ENCODE data around the gene DRGX.
A peak's percentile ranks its signal among the peaks of the same experiment; 100 is the strongest.

Gene DRGX

GRCh38 chr10:49367600-49367999 is 28.3 kb downstream of the DRGX start:
- TF ChIP-seq, protein P1, sequence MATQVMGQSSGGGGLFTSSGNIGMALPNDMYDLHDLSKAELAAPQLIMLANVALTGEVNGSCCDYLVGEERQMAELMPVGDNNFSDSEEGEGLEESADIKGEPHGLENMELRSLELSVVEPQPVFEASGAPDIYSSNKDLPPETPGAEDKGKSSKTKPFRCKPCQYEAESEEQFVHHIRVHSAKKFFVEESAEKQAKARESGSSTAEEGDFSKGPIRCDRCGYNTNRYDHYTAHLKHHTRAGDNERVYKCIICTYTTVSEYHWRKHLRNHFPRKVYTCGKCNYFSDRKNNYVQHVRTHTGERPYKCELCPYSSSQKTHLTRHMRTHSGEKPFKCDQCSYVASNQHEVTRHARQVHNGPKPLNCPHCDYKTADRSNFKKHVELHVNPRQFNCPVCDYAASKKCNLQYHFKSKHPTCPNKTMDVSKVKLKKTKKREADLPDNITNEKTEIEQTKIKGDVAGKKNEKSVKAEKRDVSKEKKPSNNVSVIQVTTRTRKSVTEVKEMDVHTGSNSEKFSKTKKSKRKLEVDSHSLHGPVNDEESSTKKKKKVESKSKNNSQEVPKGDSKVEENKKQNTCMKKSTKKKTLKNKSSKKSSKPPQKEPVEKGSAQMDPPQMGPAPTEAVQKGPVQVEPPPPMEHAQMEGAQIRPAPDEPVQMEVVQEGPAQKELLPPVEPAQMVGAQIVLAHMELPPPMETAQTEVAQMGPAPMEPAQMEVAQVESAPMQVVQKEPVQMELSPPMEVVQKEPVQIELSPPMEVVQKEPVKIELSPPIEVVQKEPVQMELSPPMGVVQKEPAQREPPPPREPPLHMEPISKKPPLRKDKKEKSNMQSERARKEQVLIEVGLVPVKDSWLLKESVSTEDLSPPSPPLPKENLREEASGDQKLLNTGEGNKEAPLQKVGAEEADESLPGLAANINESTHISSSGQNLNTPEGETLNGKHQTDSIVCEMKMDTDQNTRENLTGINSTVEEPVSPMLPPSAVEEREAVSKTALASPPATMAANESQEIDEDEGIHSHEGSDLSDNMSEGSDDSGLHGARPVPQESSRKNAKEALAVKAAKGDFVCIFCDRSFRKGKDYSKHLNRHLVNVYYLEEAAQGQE (tag by site-specific recombination; IDR thresholded peaks at IDR 0.05) = peak; percentile 93
- no peak for TF ChIP-seq ZBTB20 (tag by site-specific recombination; IDR thresholded peaks at IDR 0.05)
- POLR2A ChIA-PET = no interaction called here
- no peak overlapping the region for H3K4me3 ChIP-seq (ENCODE audit: low read depth, low read length)
- CTCF ChIA-PET = interaction anchor here (0.5 to 1.1 kb wide), 2 partner anchors 24 to 40 kb away, joined by 4 read pairs; no protein-coding TSS in a partner anchor
- no peaks in the 10 kb centered on the region for H3K4me1 ChIP-seq (ENCODE audit: control insufficient read depth, insufficient read depth, low read length)
- no peaks in the 10 kb centered on the region for H3K36me3 ChIP-seq (ENCODE audit: control insufficient read depth in 2 of 2, insufficient read depth in 1 of 2, low read length in 2 of 2)
- no peak overlapping the region for H3K27ac ChIP-seq (ENCODE audit: extremely low read depth, low read depth, low read length)
- H3K9me3 ChIP-seq (ENCODE audit: control insufficient read depth, insufficient read depth, low read depth, low read length) = no peaks in the 10 kb centered on the region

DNA sequence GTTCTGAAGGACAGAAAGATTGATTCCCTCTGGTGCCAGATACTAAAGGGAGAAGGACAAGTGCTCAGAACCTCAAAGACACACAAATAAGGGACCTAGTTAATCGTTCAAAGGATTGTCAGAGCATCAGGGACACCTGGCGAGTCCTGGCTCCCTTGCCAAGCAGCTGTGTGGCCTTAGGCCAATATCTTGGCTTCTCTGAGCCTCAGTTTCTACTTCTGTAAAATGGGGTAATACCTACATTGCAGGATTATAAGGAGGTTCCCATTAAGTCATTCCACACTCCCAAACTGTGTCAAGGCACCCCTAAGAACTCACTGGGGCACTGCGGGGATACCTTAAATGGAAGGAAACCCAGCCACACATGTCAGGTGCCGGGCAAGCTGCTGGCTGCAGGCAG is 29.4 kb downstream of the DRGX start:
- H3K4me3 ChIP-seq (ENCODE audit: low read depth, low read length) = no peak overlapping the region
- H3K36me3 ChIP-seq (ENCODE audit: control insufficient read depth in 2 of 2, insufficient read depth in 1 of 2, low read length in 2 of 2) = no peaks in the 10 kb centered on the region
- H3K27ac ChIP-seq (ENCODE audit: extremely low read depth, low read depth, low read length) = no peak overlapping the region
- no peaks in the 10 kb centered on the region for H3K9me3 ChIP-seq (ENCODE audit: control insufficient read depth, insufficient read depth, low read depth, low read length)
- no peaks in the 10 kb centered on the region for H3K4me1 ChIP-seq (ENCODE audit: control insufficient read depth, insufficient read depth, low read length)
- ChIA-PET POLR2A (no interaction called here), CTCF (no interaction called here)
- TF ChIP-seq PRDM2 (tag by site-specific recombination; IDR thresholded peaks at IDR 0.05; ENCODE audit: borderline replicate concordance) (no peak), OSR2 (tag by site-specific recombination; IDR thresholded peaks at IDR 0.05) (no peak), ZBTB10 (tag by site-specific recombination; IDR thresholded peaks at IDR 0.05) (no peak), PRDM4 (tag by site-specific recombination; IDR thresholded peaks at IDR 0.05) (no peak), GLI2 (tag by site-specific recombination; IDR thresholded peaks at IDR 0.05; ENCODE audit: borderline replicate concordance, low read depth) (no peak), ZNF146 (tag by site-specific recombination; IDR thresholded peaks at IDR 0.05) (no peak), ZNF768 (tag by site-specific recombination; IDR thresholded peaks at IDR 0.05) (no peak), TRIM28 (IDR thresholded peaks at IDR 0.05; ENCODE audit: borderline replicate concordance, low read length) (no peak), ZNF791 (tag by site-specific recombination; IDR thresholded peaks at IDR 0.05) (no peak), ZFP37 (tag by site-specific recombination; IDR thresholded peaks at IDR 0.05) (no peak), SCRT1 (tag by site-specific recombination; IDR thresholded peaks at IDR 0.05; ENCODE audit: borderline replicate concordance) (no peak), ZNF792 (tag by site-specific recombination; IDR thresholded peaks at IDR 0.05) (no peak), PRDM10 (tag by site-specific recombination; IDR thresholded peaks at IDR 0.05) (no peak), ZNF548 (tag by site-specific recombination; IDR thresholded peaks at IDR 0.05) (no peak), PRDM1 (tag by site-specific recombination; IDR thresholded peaks at IDR 0.05) (no peak)

Measured in HEK293 (cell line).